ENCODE data around the gene SKAP2. TPM values are rescaled to one million over a fixed set of nuclear protein-coding genes. Genes with fewer than 3 reads are reported as not detected.

The SKAP2 gene
- total and polyA plus RNA-seq, 2 of the 13 experiments (the other 11 are each of a cell fraction or from before 2014, with no cell fraction given), result 3.6 to 12.9 TPM

DNA sequence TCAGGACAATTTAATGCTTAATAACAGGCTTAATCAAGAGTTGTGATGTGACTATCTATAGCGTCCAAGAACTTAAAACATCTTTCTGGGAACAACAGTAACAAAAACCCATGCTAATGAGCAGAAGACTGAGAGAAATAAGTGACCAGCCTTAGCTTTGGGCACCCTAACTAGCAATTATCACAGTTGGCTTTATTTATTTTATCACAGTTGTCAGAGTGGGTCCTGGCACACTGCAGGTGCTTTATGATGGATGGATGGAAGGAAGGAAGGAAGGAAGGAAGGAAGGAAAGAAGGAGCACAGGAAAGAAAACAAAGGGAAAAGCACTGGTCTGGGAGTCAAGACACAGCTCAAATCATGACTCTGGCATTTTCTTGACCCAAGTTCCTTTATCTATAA is 181.1 kb downstream of the SKAP2 start (continued):
- TF ChIP-seq, protein P1, sequence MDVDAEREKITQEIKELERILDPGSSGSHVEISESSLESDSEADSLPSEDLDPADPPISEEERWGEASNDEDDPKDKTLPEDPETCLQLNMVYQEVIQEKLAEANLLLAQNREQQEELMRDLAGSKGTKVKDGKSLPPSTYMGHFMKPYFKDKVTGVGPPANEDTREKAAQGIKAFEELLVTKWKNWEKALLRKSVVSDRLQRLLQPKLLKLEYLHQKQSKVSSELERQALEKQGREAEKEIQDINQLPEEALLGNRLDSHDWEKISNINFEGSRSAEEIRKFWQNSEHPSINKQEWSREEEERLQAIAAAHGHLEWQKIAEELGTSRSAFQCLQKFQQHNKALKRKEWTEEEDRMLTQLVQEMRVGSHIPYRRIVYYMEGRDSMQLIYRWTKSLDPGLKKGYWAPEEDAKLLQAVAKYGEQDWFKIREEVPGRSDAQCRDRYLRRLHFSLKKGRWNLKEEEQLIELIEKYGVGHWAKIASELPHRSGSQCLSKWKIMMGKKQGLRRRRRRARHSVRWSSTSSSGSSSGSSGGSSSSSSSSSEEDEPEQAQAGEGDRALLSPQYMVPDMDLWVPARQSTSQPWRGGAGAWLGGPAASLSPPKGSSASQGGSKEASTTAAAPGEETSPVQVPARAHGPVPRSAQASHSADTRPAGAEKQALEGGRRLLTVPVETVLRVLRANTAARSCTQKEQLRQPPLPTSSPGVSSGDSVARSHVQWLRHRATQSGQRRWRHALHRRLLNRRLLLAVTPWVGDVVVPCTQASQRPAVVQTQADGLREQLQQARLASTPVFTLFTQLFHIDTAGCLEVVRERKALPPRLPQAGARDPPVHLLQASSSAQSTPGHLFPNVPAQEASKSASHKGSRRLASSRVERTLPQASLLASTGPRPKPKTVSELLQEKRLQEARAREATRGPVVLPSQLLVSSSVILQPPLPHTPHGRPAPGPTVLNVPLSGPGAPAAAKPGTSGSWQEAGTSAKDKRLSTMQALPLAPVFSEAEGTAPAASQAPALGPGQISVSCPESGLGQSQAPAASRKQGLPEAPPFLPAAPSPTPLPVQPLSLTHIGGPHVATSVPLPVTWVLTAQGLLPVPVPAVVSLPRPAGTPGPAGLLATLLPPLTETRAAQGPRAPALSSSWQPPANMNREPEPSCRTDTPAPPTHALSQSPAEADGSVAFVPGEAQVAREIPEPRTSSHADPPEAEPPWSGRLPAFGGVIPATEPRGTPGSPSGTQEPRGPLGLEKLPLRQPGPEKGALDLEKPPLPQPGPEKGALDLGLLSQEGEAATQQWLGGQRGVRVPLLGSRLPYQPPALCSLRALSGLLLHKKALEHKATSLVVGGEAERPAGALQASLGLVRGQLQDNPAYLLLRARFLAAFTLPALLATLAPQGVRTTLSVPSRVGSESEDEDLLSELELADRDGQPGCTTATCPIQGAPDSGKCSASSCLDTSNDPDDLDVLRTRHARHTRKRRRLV (CRISPR knock-in tag; IDR thresholded peaks at IDR 0.05), result no peak
- TF ChIP-seq TMF1 (CRISPR knock-in tag; IDR thresholded peaks at IDR 0.05; ENCODE audit: low read depth) (no peak), ZNF713 (CRISPR knock-in tag; IDR thresholded peaks at IDR 0.05) (no peak), GTF3A (CRISPR knock-in tag; conservative IDR thresholded peaks at IDR 0.05) (no peak)

DNA sequence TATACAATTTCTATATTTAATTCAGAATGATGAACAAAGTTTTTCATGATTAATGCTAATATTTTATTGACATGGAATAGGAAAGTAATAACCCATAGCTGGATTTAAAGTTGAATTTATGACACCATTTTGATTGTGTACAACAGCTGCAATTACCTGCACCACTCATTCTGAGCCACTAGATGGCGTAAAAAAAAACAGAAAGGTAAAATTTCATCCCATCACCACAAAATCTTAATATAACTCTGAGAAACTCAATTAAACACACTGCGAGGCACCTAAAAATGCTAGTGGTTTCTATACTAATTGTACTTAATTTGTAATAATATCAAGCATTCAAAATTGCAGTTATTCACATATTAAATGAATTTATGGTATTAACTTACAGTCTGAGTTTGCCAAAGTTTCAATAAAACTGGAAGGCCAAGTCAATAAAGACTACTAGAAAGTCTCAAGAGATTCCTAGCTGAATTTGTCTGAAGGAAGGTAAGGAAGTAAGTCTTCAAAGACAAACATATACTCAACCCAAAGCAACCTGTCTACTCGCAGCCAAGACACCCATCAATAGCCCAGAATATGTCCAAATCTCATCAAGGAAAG is 182.5 kb downstream of the SKAP2 start:
- H3K4me2 ChIP-seq (ENCODE audit: low read depth, low read length), result no peak overlapping the region
- H3K27me3 ChIP-seq (ENCODE audit: control insufficient read depth in 1 of 2, insufficient read depth in 2 of 2, low read length in 2 of 2), result no peaks in the 10 kb centered on the region
- no peak overlapping the region for H3K9ac ChIP-seq (ENCODE audit: insufficient read depth, low read depth, low read length)
- DNase-seq (ENCODE audit: low spot score) (no peak), FAIRE-seq (no peak), ATAC-seq (no peak)
- CTCF ChIA-PET (ENCODE audit: low intra/inter-chr PET ratio, low total read pairs), result interaction anchor here (0.8 to 1.3 kb wide), 2 partner anchors 172 to 479 kb away, joined by 3 to 6 read pairs; no protein-coding TSS in a partner anchor
- H3K27ac ChIP-seq (ENCODE audit: extremely low read length, insufficient read depth, low read length), result no peak overlapping the region
- H3K36me3 ChIP-seq (replicated peaks in 1 of 2; ENCODE audit: control insufficient read depth in 1 of 2, insufficient read depth in 2 of 2, low read length in 2 of 2), result no peaks in the 10 kb centered on the region
- in situ Hi-C loops (cut with HindIII; ENCODE audit: extremely low pct_ligation_motif_present, low pct_unique_long_range_greater_than_20kb) (no loop called here), intact Hi-C loops (cut with micrococcal nuclease; ENCODE audit: unreplicated experiment) (loop anchor here (5.0 kb wide), 1 partner anchor 480 kb away; no protein-coding TSS in a partner anchor)
- no peak overlapping the region for H2AFZ ChIP-seq (ENCODE audit: low read length)
- TF ChIP-seq STAG1 (CRISPR knock-in tag; IDR thresholded peaks at IDR 0.05) (peak; percentile 45), SMC3 (IDR thresholded peaks at IDR 0.05; ENCODE audit: low read length) (peak; percentile 66)
- TF ChIP-seq, protein P2, sequence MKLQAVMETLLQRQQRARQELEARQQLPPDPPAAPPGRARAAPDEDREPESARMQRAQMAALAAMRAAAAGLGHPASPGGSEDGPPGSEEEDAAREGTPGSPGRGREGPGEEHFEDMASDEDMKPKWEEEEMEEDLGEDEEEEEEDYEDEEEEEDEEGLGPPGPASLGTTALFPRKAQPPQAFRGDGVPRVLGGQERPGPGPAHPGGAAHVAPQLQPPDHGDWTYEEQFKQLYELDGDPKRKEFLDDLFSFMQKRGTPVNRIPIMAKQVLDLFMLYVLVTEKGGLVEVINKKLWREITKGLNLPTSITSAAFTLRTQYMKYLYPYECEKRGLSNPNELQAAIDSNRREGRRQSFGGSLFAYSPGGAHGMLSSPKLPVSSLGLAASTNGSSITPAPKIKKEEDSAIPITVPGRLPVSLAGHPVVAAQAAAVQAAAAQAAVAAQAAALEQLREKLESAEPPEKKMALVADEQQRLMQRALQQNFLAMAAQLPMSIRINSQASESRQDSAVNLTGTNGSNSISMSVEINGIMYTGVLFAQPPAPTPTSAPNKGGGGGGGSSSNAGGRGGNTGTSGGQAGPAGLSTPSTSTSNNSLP (IDR thresholded peaks at IDR 0.05; ENCODE audit: low read depth, low read length), result peak; percentile 47; the same call in 1 of the 2 replicates
- TF ChIP-seq, protein P3, sequence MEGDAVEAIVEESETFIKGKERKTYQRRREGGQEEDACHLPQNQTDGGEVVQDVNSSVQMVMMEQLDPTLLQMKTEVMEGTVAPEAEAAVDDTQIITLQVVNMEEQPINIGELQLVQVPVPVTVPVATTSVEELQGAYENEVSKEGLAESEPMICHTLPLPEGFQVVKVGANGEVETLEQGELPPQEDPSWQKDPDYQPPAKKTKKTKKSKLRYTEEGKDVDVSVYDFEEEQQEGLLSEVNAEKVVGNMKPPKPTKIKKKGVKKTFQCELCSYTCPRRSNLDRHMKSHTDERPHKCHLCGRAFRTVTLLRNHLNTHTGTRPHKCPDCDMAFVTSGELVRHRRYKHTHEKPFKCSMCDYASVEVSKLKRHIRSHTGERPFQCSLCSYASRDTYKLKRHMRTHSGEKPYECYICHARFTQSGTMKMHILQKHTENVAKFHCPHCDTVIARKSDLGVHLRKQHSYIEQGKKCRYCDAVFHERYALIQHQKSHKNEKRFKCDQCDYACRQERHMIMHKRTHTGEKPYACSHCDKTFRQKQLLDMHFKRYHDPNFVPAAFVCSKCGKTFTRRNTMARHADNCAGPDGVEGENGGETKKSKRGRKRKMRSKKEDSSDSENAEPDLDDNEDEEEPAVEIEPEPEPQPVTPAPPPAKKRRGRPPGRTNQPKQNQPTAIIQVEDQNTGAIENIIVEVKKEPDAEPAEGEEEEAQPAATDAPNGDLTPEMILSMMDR (CRISPR knock-in tag; IDR thresholded peaks at IDR 0.05), result peak; percentile 58
- TF ChIP-seq, protein P4, sequence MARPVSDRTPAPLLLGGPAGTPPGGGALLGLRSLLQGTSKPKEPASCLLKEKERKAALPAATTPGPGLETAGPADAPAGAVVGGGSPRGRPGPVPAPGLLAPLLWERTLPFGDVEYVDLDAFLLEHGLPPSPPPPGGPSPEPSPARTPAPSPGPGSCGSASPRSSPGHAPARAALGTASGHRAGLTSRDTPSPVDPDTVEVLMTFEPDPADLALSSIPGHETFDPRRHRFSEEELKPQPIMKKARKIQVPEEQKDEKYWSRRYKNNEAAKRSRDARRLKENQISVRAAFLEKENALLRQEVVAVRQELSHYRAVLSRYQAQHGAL (CRISPR knock-in tag; IDR thresholded peaks at IDR 0.05; ENCODE audit: not compliant biosample characterization), result no peak
- no TSS peak for BruUV-seq (replicated peaks)
- no peaks in the 10 kb centered on the region for H3K79me2 ChIP-seq (ENCODE audit: insufficient read depth, low read length)
- WGBS (ENCODE audit: low lambda C conversion rate), result 38% methylated on average over 3 of the region's 3 CpGs
- peaks cover 21% of the 10 kb centered on the region for H3K4me1 ChIP-seq (ENCODE audit: insufficient read depth, low read length)
- H4K20me1 ChIP-seq (ENCODE audit: insufficient read depth, low read length), result no peaks in the 10 kb centered on the region
- no peak overlapping the region for H3K4me3 ChIP-seq (replicated peaks in 1 of 3; ENCODE audit: insufficient read depth in 1 of 3, low read depth in 2 of 3, low read length in 3 of 3)
- POLR2A ChIA-PET, result interaction anchor here (0.9 kb wide), 1 partner anchor 182 kb away, joined by 3 read pairs; the partner anchor contains the start of gene SKAP2
- no peaks in the 10 kb centered on the region for H3K9me3 ChIP-seq (ENCODE audit: low read length)
